GM12878 (cell line): ENCODE data around the gene SPDYC. TPM values are rescaled to one million over a fixed set of nuclear protein-coding genes. Genes with fewer than 3 reads are reported as not detected.

Experiments
- ATAC-seq: fragments of 200-7000 bp; cut with Tn5 transposase; 3 replicates; pipeline ENCODE4 v1.9.1; 2020; ENCODE audit warnings: mild to moderate bottlenecking, moderate library complexity
- BruUV-seq: library from RNA; stranded (reverse); fragments of 400-500 nt; replicated peaks from 2 replicates; lab custom pipeline; 2021; lab: Mats Ljungman, UMichigan
- CTCF ChIA-PET: fragments of 300-600 bp; sonication (Branson Sonifier 250); formaldehyde crosslinking; extraction: SDS; loops from one replicate; lab custom pipeline; 2021; ENCODE audit warnings: inconsistent platforms; lab: Yijun Ruan, JAX
- POLR2A ChIA-PET: fragments of 350-600 bp; formaldehyde crosslinking; extraction: SDS; loops from one replicate; lab custom pipeline; 2021; ENCODE audit warnings: inconsistent platforms; lab: Charles Lee
- RAD21 ChIA-PET: fragments of 300-600 bp; sonication (Branson Sonifier 250); formaldehyde crosslinking; loops from one replicate; lab custom pipeline; 2023; ENCODE audit warnings: antibody characterized with exemption; ENCODE audit not compliant: unreplicated experiment; lab: Charles Lee
- SMC1A ChIA-PET: fragments of 300-600 bp; sonication (Branson Sonifier 250); formaldehyde crosslinking; loops from one replicate; lab custom pipeline; 2023; ENCODE audit not compliant: unreplicated experiment, uncharacterized antibody; lab: Charles Lee
- DNase-seq: peaks from one replicate; pipeline ENCODE4 v3.0.0-alpha.2; 2011; ENCODE audit warnings: low read depth, low spot score
- FAIRE-seq: peaks from 3 replicates; lab custom pipeline; 2011; peaks lifted over from hg19 to GRCh38; lab: Jason Lieb, UNC
- H2AFZ ChIP-seq: 2 replicates; pipeline ENCODE4 v1.6.0; 2011; ENCODE audit warnings: low read depth, low read length, control low read depth; ENCODE audit not compliant: control insufficient read depth
- H3K27ac ChIP-seq: 2 replicates; pipeline ENCODE4 v1.5.1; 2011; ENCODE audit warnings: control low read depth; ENCODE audit not compliant: control insufficient read depth, insufficient read depth
- H3K27me3 ChIP-seq, 2 experiments: replicated peaks in 1 of 2; 2 replicates each; pipeline versions ENCODE4 v1.6.0 to v1.6.1; 2011; ENCODE audit warnings: low read length in 1 of 2; ENCODE audit not compliant: control insufficient read depth in 2 of 2, insufficient read depth in 2 of 2
- H3K36me3 ChIP-seq, 2 experiments: 2 replicates each; pipeline ENCODE4 v1.5.1; 2011; ENCODE audit warnings: low read length in 1 of 2; ENCODE audit not compliant: control insufficient read depth in 2 of 2, insufficient read depth in 2 of 2
- H3K4me1 ChIP-seq: 2 replicates; pipeline ENCODE4 v1.6.1; 2011; ENCODE audit warnings: mild to moderate bottlenecking, low read length, moderate library complexity, mixed read lengths; ENCODE audit not compliant: control insufficient read depth, insufficient read depth
- H3K4me2 ChIP-seq: 2 replicates; pipeline ENCODE4 v1.6.0; 2011; ENCODE audit warnings: control low read depth; ENCODE audit not compliant: control insufficient read depth, insufficient read depth
- H3K4me3 ChIP-seq: fragments of 200-600 bp; sonication (generic); 2 replicates; pipeline ENCODE4 v1.5.1; 2016
- H3K79me2 ChIP-seq: 2 replicates; pipeline ENCODE4 v1.6.0; 2011; ENCODE audit warnings: low read length; ENCODE audit not compliant: control insufficient read depth, insufficient read depth
- H3K9ac ChIP-seq: 2 replicates; pipeline ENCODE4 v1.8.0; 2011; ENCODE audit warnings: low read length, control low read depth, mixed read lengths; ENCODE audit not compliant: control insufficient read depth, insufficient read depth
- H3K9me3 ChIP-seq: replicated peaks from 3 replicates; pipeline ENCODE4 v1.5.1; 2011; ENCODE audit warnings: mild to moderate bottlenecking, low read length; ENCODE audit not compliant: control insufficient read depth, insufficient read depth
- H4K20me1 ChIP-seq: 2 replicates; pipeline ENCODE4 v1.6.0; 2011; ENCODE audit not compliant: control insufficient read depth, insufficient read depth
- CHD1 ChIP-seq: IDR thresholded peaks from 2 replicates; pipeline ENCODE4 v1.6.1; 2012; ENCODE audit warnings: low read depth, low read length, improper control_type of control experiment
- EZH2 ChIP-seq: IDR thresholded peaks from 2 replicates; pipeline ENCODE4 v1.6.1; 2012; ENCODE audit warnings: low read depth, mild to moderate bottlenecking, control low read depth, inconsistent platforms, low read length, borderline replicate concordance; ENCODE audit not compliant: control insufficient read depth
- FOXM1 ChIP-seq: IDR thresholded peaks from 2 replicates; pipeline ENCODE4 v1.6.1; 2012; ENCODE audit warnings: low read depth, mild to moderate bottlenecking, inconsistent platforms, low read length, moderate library complexity
- JUND ChIP-seq: IDR thresholded peaks from 2 replicates; pipeline ENCODE4 v1.6.1; 2012; ENCODE audit warnings: low read depth, mild to moderate bottlenecking, low read length, improper control_type of control experiment, moderate library complexity
- NBN ChIP-seq: fragments of 450-650 bp; IDR thresholded peaks from 2 replicates; pipeline ENCODE4 v1.6.1; 2016
- NFIC ChIP-seq: IDR thresholded peaks from 2 replicates; pipeline ENCODE4 v1.6.1; 2012; ENCODE audit warnings: low read depth, mild to moderate bottlenecking, inconsistent platforms, low read length, moderate library complexity
- NRF1 ChIP-seq: conservative IDR thresholded peaks from 2 replicates; pipeline ENCODE4 v1.6.1; 2011; ENCODE audit warnings: mild to moderate bottlenecking, low read depth, low read length, improper control_type of control experiment
- PAX8 ChIP-seq: fragments of 450-650 bp; IDR thresholded peaks from 2 replicates; pipeline ENCODE4 v1.6.1; 2017; ENCODE audit warnings: mild to moderate bottlenecking, moderate library complexity
- POU2F2 ChIP-seq: IDR thresholded peaks from 3 replicates; pipeline ENCODE4 v1.6.1; 2011; ENCODE audit warnings: low read depth, mild to moderate bottlenecking, low read length, borderline replicate concordance
- ZBED1 ChIP-seq: IDR thresholded peaks from 2 replicates; pipeline ENCODE4 v1.6.1; 2016; ENCODE audit warnings: borderline replicate concordance
- WGBS: methylation state at CpG from one replicate; pipeline ENCODE4 v1.1.6; 2016; ENCODE audit warnings: low lambda C conversion rate; ENCODE audit not compliant: insufficient replicate concordance, insufficient coverage; ENCODE audit errors: missing lambda C conversion rate; 5-methylcytosine and 5-hydroxymethylcytosine counted together
- in situ Hi-C: fragments of 300-500 bp; cut with MboI; formaldehyde crosslinking; loops from 9 replicates; pipeline ENCODE4 v1.14.3; 2018; ENCODE audit warnings: mixed read lengths
- intact Hi-C: fragments of 100-400 bp; cut with micrococcal nuclease; formaldehyde crosslinking; loops from one replicate; pipeline ENCODE4 v1.14.2; 2022; ENCODE audit not compliant: unreplicated experiment
- polyA plus RNA-seq, 11 experiments: library from polyadenylated mRNA; depleted of rRNA in 4 of 11; unstranded in 6 of 11; stranded (reverse) in 5 of 11; fragments of >200 nt; fragmentation: Nextera tagmentation in 4 of 11; fragmentation: Illumina TruSeq in 1 of 11; extraction: Ambion mirVana in 4 of 11; extraction: Trizol in 1 of 11; gene quantifications; 1 replicate in 1 of 11; 2 replicates in 10 of 11; pipeline versions ENCODE4 v1.2.1 to v1.2.3, GENCODE V29; 2011 to 2016; ENCODE audit warnings: inconsistent platforms in 2 of 11, missing spikeins in 2 of 11, low read depth in 1 of 11
- total RNA-seq, 4 experiments: library from RNA; depleted of rRNA in 3 of 4; stranded (reverse); fragments of >200 nt in 3 of 4; fragmentation: Illumina TruSeq in 1 of 4; extraction: Trizol in 1 of 4; gene quantifications; 2 replicates each; pipeline versions ENCODE4 v1.2.1 to v1.2.3, GENCODE V29; 2013 to 2021
- TF ChIP-seq, protein P1 (sequence below): fragments of 450-650 bp; IDR thresholded peaks from 2 replicates; pipeline ENCODE4 v1.6.1; 2018; ENCODE audit warnings: borderline replicate concordance, mild to moderate bottlenecking; ENCODE audit not compliant: partially characterized antibody
- TF ChIP-seq, protein P2 (sequence below): IDR thresholded peaks from 2 replicates; pipeline ENCODE4 v1.6.1; 2012; ENCODE audit warnings: low read depth, low read length, improper control_type of control experiment
- TF ChIP-seq, protein P3 (sequence below): fragments of 450-650 bp; IDR thresholded peaks from 2 replicates; pipeline ENCODE4 v1.6.1; 2017; ENCODE audit warnings: mild to moderate bottlenecking, moderate library complexity

The SPDYC gene
- total and polyA plus RNA-seq, 10 of the 15 experiments (the other 5 are each of a cell fraction or from before 2014, with no cell fraction given): not detected

DNA sequence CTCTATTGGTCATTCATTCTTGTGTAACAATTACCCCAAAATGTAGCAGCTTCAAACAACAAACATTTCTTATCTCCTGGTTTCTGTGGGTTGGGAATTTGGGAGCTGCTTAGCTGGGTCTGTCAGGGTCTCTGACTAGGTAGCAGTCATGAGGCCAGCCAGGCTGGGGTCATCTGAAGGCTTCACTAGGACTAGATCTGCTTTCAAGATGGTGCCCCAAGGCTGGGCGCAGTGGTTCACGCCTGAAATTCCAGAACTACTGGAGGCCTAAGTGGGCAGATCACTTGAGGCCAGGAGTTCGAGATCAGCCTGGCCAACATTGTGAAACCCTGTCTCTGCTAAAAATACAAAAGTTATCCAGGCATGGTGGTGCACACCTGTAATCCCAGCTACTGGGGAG, 13.1 kb upstream of the SPDYC start (continued):
- TF ChIP-seq, protein P1, sequence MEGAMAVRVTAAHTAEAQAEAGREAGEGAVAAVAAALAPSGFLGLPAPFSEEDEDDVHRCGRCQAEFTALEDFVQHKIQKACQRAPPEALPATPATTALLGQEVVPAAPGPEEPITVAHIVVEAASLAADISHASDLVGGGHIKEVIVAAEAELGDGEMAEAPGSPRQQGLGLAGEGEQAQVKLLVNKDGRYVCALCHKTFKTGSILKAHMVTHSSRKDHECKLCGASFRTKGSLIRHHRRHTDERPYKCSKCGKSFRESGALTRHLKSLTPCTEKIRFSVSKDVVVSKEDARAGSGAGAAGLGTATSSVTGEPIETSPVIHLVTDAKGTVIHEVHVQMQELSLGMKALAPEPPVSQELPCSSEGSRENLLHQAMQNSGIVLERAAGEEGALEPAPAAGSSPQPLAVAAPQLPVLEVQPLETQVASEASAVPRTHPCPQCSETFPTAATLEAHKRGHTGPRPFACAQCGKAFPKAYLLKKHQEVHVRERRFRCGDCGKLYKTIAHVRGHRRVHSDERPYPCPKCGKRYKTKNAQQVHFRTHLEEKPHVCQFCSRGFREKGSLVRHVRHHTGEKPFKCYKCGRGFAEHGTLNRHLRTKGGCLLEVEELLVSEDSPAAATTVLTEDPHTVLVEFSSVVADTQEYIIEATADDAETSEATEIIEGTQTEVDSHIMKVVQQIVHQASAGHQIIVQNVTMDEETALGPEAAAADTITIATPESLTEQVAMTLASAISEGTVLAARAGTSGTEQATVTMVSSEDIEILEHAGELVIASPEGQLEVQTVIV: no peak
- TF ChIP-seq ZBED1: no peak
- no peak for TF ChIP-seq NRF1

DNA sequence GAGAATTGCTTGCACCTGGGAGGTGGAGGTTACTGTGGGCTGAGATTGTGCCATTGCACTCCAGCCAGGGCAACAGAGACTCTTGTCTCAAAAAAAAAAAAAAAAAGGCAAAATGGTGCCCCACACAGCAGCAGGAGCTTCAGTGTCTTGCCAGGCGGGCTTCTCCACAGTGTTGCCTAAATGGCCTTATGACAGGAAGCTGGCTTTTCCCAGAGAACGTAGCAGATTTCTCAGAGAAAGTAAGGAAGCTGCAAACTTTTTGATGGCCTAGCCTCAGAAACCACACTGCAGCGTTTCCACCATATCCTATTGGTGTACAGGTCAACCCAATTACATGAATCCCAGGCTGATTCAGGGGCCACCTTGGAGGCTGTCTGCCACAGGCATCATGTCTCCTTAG, 12.7 kb upstream of the SPDYC start:
- Histone ChIP-seq H3K4me2 (no peak overlapping the region), H3K79me2 (no peaks in the 10 kb centered on the region), H4K20me1 (no peaks in the 10 kb centered on the region), H3K36me3 (no peaks in the 10 kb centered on the region), H3K4me3 (no peak overlapping the region), H3K4me1 (peaks cover 17% of the 10 kb centered on the region), H3K9ac (no peak overlapping the region), H3K27ac (no peak overlapping the region), H2AFZ (no peak overlapping the region), H3K9me3 (no peaks in the 10 kb centered on the region), H3K27me3 (no peaks in the 10 kb centered on the region)
- ChIA-PET POLR2A (interaction anchor here (0.7 to 1.4 kb wide), 2 partner anchors 17 to 22 kb away, joined by 3 to 4 read pairs; no protein-coding TSS in a partner anchor), RAD21 (no interaction called here), SMC1A (interaction anchor here (1.3 kb wide), 1 partner anchor 22 kb away, joined by 7 read pairs; no protein-coding TSS in a partner anchor), CTCF (interaction anchor here (1.1 kb wide), 1 partner anchor 9 kb away, joined by 4 read pairs; no protein-coding TSS in a partner anchor)
- ATAC-seq (no peak), FAIRE-seq (no peak), DNase-seq (no peak)
- WGBS: 67% methylated on average over 3 of the region's 3 CpGs
- in situ Hi-C loops (no loop called here), intact Hi-C loops (no loop called here)
- BruUV-seq: no TSS peak
- TF ChIP-seq NFIC (no peak), CHD1 (no peak), PAX8 (no peak), POU2F2 (no peak), JUND (no peak), EZH2 (no peak), NBN (no peak), FOXM1 (no peak)
- TF ChIP-seq, protein P1: no peak
- TF ChIP-seq, protein P2, sequence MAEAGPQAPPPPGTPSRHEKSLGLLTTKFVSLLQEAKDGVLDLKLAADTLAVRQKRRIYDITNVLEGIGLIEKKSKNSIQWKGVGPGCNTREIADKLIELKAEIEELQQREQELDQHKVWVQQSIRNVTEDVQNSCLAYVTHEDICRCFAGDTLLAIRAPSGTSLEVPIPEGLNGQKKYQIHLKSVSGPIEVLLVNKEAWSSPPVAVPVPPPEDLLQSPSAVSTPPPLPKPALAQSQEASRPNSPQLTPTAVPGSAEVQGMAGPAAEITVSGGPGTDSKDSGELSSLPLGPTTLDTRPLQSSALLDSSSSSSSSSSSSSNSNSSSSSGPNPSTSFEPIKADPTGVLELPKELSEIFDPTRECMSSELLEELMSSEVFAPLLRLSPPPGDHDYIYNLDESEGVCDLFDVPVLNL: no peak
- TF ChIP-seq, protein P3, sequence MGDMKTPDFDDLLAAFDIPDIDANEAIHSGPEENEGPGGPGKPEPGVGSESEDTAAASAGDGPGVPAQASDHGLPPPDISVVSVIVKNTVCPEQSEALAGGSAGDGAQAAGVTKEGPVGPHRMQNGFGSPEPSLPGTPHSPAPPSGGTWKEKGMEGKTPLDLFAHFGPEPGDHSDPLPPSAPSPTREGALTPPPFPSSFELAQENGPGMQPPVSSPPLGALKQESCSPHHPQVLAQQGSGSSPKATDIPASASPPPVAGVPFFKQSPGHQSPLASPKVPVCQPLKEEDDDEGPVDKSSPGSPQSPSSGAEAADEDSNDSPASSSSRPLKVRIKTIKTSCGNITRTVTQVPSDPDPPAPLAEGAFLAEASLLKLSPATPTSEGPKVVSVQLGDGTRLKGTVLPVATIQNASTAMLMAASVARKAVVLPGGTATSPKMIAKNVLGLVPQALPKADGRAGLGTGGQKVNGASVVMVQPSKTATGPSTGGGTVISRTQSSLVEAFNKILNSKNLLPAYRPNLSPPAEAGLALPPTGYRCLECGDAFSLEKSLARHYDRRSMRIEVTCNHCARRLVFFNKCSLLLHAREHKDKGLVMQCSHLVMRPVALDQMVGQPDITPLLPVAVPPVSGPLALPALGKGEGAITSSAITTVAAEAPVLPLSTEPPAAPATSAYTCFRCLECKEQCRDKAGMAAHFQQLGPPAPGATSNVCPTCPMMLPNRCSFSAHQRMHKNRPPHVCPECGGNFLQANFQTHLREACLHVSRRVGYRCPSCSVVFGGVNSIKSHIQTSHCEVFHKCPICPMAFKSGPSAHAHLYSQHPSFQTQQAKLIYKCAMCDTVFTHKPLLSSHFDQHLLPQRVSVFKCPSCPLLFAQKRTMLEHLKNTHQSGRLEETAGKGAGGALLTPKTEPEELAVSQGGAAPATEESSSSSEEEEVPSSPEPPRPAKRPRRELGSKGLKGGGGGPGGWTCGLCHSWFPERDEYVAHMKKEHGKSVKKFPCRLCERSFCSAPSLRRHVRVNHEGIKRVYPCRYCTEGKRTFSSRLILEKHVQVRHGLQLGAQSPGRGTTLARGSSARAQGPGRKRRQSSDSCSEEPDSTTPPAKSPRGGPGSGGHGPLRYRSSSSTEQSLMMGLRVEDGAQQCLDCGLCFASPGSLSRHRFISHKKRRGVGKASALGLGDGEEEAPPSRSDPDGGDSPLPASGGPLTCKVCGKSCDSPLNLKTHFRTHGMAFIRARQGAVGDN: no peak
